Kidney glomerular epithelial cell (primary cell): ENCODE measurements around the gene HSFX4.
"Not testable (repeated sequence)": the region's sequence is repeated elsewhere in the genome, so short reads cannot be mapped to it uniquely, and the experiment has no call there.

ENCODE experiments used
- DNase-seq: peaks from one replicate; lab custom pipeline; 2025; lab: John Stamatoyannopoulos, UW

The HSFX4 gene

GRCh38 chrX:149929400-149929799 is at the start of gene HSFX4:
TSS of gene HSFX4 (plus strand) at chrX:149929573. CDS start at chrX:149929645, 72 bp downstream.
- not testable (repeated sequence) for DNase-seq

- DNase-seq, result no peak
Observed at GRCh38 chrX:149881081-149881711, 48.2 kb upstream of the HSFX4 start, which contains the start of gene MAGEA8. TSS of gene MAGEA8 (plus strand) at chrX:149881183. CDS start at chrX:149884273, 3,090 bp downstream.

- DNase-seq, result not testable (repeated sequence)
Observed at GRCh38 chrX:149890828-149891227, 38.5 kb upstream of the HSFX4 start.

GRCh38 chrX:149898554-149898953 is 30.8 kb upstream of the HSFX4 start:
- no peak for DNase-seq

GRCh38 chrX:149903889-149904748 is 25.3 kb upstream of the HSFX4 start:
- DNase-seq, result peak; percentile 1

GRCh38 chrX:149908308-149908707 is 21.1 kb upstream of the HSFX4 start:
- no peak for DNase-seq

GRCh38 chrX:149908727-149909126 is 20.6 kb upstream of the HSFX4 start:
- DNase-seq, result no peak

GRCh38 chrX:149909324-149910177 is 19.8 kb upstream of the HSFX4 start:
- DNase-seq, result no peak

- DNase-seq, result no peak
Observed at GRCh38 chrX:149910178-149910695, 19.1 kb upstream of the HSFX4 start.

GRCh38 chrX:149916745-149917392 is 12.5 kb upstream of the HSFX4 start:
- DNase-seq, result no peak

- DNase-seq, result not testable (repeated sequence)
Observed at GRCh38 chrX:149923836-149924235, 5.5 kb upstream of the HSFX4 start.

- DNase-seq, result not testable (repeated sequence)
Observed at GRCh38 chrX:149924434-149924833, 4.9 kb upstream of the HSFX4 start.

- DNase-seq, result not testable (repeated sequence)
Observed at GRCh38 chrX:149927245-149927963, 2.0 kb upstream of the HSFX4 start.

- DNase-seq, result not testable (repeated sequence)
Observed at GRCh38 chrX:149927964-149928258, 1.5 kb upstream of the HSFX4 start.

- DNase-seq, result not testable (repeated sequence)
Observed at GRCh38 chrX:149928635-149929034, 738 bp upstream of the HSFX4 start.

- not testable (repeated sequence) for DNase-seq
Observed at GRCh38 chrX:149931355-149931754, 2.0 kb downstream of the HSFX4 start.

- DNase-seq, result not testable (repeated sequence)
Observed at GRCh38 chrX:149932150-149932549, 2.8 kb downstream of the HSFX4 start.

GRCh38 chrX:149932970-149933369 is 3.6 kb downstream of the HSFX4 start:
- DNase-seq, result not testable (repeated sequence)

- DNase-seq, result not testable (repeated sequence)
Observed at GRCh38 chrX:149933547-149933946, 4.2 kb downstream of the HSFX4 start.

GRCh38 chrX:149937328-149937727 is 8.0 kb downstream of the HSFX4 start:
- DNase-seq, result not testable (repeated sequence)
